GM19035 (cell line): ENCODE results near the gene C18orf63.
"Not testable (repeated sequence)": the region's sequence is repeated elsewhere in the genome, so short reads cannot be mapped to it uniquely, and the experiment has no call there.

Experiments used
- ATAC-seq: cut with Tn5 transposase; IDR thresholded peaks from one replicate; pipeline ENCODE4 v1.9.1; 2021; ENCODE audit not compliant: unreplicated experiment

Gene C18orf63

DNA sequence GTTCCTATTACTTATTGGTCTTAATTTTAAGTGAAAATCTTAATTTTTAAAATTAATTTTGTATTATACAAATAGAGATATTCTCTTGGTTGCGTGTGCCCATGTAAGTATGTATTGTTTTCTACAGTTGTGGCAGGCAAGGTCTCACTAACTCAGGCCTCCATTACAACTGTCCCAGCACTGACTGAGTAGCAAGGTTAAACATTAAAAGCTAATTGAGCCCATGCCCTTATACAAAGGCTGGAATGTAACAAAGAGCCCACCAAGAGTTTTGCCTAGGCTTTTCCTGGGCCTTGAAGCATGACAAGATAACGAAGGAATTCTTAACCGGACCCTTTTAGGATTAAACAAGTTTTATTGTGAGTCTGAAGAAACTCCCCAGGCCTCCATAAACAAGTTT is 11.2 kb downstream of the C18orf63 start:
- ATAC-seq = not testable (repeated sequence)

DNA sequence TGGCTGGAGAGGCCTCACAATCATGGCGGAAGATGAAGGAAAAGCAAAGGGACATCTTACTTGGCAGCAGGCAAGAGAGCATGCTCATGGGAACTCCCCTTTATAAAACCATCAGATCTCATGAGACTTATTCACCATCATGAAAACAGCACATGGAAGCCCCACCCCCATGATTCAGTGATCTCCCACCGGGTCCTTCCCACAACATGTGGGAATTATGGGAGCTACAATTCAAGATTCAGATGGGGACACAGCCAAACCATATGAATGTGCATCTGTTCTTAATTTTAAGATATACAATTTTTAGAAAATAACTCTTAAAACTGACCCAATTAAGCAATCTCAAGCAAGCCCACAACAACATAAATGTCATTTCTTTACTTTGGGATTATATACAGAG is 12.6 kb downstream of the C18orf63 start:
- no peak for ATAC-seq

DNA sequence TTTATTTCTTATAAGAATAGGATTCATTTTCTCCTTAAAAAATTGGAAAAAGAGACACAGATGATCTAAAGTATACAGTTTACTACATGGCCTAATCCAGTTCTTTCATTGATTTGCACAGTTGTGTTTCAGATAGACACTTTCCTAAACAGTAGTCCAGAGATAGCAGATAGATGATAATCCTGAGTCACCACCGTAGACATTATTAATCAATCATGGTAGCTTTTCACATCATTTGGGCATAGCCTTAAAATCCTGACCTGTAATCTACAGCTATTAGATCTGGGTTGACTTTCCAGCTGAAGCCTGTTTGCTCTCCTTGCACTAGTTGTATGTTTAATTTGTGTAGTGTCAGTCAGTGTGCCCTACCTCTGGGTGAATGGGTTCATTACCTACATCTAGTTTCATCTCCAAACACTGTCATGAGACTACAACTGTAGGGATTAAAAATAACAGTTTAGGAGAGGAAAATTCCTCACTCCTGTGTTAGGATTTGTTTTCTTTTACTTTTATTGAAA is 14.1 kb downstream of the C18orf63 start:
- no peak for ATAC-seq

DNA sequence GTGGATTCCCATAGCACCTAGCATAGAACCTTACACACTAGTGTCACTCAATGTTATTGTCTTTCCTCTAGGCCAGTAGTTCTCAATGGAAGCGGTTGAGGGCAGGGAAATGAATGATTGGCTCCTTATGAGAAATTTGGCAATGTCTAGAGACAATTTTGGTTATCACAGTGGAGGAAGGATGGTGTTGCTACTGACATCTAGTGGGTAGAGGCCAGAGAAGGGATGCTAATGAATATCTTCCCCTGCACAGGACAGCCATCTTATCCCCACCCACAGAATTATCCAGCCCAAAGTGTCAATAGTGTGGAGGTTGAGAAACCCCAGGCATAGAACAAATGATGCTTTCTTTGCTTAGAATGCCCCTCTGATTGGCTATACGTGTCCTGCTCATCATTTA is 15.8 kb downstream of the C18orf63 start:
- no peak for ATAC-seq

DNA sequence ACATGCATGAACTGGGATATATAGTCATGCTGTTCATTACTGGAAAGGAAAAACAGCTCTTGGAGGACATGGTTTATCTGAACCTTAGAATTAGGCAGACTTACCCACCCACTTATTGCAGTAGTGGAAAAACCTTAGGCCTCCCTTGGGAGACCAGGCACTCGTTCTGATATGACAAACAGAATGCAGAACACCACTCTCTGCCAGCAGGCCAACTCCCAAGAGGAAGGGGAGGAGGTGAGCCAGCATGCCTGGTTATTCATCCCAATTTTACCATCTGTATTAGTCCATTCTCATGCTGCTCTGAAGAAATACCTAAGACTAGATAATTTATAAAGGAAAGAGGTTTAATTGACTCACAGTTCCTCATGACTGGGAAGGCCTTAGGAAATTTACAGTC is 17.5 kb downstream of the C18orf63 start:
- ATAC-seq = no peak

DNA sequence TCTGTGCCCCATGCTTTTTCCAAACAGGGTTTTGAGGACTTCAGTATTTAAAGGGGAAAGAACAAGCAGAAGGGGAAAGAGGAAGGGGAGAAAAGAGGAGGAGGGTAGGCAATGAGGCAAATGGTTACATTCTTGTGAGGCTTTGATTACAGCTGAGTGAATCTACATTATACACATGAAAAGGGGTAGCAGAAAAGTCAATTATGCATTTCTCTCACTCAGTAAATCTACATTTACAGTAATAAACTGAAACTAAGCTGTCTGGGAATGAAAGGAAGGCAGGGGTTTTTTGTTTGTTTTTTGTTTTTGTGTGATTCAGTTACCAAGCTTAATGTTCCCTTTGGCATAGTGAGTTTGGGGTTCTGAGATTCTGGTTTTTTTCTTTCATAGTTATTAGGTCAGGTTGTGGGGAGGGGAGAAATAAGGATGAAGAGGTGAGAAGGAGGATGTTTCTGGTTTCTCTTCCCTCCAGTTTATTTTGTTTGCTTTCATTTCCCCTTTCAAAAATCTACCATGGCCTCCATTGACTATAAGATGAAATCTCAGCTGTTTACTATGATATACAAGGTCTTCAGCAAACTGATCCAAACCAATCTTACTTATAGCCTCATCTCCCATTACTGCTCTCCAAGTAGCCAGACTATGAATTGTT is 18.7 kb downstream of the C18orf63 start:
- no peak for ATAC-seq

DNA sequence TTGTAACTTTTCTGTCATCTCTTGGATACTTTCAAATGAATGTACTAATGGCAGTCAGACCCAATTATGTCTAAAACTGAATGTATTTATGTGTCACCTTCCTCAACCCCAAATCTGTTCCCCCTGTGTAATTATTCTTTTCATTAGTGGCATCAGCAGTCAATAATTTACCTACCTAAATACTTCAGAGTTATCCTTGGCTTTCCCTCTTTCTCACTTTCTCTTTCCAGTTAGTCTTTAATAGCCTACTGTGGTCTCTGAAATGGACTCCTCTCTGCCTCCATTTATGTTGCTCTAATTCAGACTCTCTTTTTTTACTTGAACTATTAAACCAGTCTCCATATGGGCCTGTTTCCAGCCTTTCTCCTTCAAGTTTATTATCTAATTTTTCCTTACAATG is 21.0 kb downstream of the C18orf63 start:
- no peak for ATAC-seq

DNA sequence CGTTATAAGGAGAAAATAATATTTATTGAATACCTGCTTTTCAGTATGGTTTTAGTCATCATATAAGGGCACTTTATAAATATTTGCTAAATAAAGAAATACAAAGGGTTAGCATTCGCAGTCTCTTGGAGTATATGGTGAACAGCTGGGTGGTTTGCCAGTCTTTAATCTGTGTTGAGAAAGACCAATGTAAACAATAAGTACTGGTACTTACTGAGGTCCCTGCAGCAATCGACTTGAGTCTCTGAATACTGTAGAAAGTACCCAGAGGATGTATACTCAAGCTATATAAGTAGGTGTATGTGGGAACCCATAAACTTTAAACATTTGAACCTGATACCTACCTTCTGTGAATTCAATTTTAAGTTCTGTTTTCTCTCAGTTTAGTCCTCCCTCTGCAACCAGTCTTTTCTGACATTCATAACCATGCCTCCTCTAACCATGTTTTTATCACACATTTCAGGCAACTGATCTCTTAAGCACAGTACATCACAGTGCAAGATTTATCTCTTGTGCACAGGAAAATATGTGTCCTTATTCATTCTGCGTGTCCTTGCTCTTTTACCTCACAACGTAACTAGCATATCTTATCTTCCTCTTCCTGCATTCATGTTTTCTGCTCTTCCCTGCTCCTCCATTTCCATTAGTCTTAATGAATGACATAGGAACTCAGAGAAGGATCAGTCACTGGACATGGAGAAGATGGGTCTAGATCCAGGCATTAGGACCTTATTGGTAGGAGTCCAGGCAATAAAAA is 21.7 kb downstream of the C18orf63 start:
- ATAC-seq = no peak

DNA sequence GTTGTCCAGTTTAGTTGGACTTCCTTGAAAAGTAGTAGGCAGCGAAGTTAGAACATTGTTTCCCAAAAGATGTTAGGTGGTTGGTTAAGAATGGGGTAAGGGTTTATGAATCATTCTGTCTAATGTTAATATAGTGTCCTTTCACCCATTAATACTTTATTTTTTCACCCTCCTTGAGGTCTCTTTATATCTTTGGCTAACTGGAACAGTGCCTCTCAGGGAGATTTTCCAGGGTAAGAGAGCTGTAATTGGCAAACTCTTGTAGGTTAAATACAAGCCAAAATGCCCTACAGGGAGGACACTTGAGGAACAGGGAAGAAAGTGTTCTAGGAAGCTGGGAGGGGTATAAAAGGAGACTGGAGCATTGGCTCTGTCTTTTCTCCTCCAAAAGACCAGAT is 22.3 kb downstream of the C18orf63 start:
- ATAC-seq = no peak

DNA sequence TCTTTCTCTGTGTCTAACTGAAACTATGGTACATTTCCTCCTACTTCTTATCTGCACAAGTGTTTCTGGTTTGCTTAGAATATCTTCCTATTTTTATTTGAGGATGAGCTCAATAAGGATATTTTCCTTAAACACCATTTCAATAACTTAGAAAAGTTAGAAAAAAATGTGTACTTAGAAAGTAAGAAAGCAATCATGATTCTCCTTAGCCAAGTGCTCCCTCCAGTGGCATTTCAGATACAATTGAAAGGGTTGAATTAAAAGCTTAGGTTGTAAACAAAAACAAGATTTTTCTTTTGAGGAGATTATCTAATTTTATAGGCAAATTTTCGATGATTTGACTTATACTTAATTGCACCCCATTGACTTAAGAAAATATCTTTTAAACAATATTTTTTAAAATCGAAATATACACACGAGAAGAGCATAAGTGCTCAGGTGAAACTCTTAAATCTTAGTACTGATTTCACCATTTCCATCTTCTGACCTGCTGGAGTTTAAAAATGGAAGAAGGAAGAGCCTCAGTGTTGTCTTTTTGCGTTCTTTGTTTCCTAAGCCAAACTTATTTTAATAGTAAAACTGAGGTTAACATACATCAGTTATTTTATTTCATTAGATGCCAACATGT is 26.9 kb downstream of the C18orf63 start:
- no peak for ATAC-seq

DNA sequence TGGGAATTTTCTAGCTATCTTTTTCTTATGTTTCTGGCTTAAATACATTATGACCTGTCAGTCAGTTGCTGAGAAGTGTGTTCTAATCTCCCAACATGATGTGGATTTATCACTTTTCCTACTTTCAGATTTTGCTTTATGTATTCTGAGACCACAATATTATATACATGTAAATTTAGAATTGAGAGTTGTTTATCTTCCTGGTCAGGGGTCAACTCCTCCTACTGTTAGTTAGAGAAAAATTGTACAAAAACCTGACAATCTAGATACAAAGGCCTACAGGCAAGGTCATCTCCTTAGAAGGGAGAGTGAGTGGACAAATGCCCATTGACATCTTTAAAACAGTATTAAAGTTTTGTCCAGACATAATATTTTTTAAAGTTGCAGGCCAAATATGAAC is 30.6 kb downstream of the C18orf63 start:
- ATAC-seq = no peak

DNA sequence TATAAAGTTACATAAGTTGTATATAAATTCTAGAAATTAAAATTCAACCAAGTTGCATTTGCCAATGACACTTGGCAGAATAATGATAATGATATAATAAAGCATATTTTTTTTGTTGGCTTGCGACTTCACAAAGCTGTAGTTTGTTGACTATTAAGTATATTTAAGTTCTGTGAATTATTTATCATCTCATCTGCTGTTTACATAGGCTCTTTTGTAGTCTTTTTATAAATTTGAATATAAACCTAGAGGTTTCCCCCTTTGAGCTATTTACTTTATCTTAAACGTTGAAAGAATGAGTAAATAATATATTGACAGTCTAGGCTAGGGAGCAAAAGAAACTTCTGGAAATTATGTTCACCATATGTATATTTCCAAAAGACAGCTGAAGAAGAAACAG is 32.9 kb downstream of the C18orf63 start:
- no peak for ATAC-seq

DNA sequence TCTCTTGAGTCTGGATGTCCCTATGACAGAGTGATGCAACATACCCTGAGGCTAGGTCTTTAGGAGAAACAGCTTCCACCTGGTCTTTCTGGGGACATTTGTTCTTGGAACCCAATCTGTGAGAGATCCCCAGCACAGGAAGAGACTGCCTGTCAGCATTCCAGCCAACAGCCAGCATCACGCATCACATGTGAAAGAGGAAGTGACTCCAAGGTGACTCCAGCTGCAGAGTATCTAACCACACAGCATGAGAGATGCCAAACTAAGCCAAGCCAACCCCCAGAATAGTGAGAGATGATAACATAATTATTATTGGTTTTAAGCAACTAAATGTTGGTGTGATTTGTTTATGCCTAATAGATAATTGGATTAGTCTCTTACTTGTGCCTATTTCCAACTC is 35.7 kb downstream of the C18orf63 start:
- ATAC-seq = no peak

DNA sequence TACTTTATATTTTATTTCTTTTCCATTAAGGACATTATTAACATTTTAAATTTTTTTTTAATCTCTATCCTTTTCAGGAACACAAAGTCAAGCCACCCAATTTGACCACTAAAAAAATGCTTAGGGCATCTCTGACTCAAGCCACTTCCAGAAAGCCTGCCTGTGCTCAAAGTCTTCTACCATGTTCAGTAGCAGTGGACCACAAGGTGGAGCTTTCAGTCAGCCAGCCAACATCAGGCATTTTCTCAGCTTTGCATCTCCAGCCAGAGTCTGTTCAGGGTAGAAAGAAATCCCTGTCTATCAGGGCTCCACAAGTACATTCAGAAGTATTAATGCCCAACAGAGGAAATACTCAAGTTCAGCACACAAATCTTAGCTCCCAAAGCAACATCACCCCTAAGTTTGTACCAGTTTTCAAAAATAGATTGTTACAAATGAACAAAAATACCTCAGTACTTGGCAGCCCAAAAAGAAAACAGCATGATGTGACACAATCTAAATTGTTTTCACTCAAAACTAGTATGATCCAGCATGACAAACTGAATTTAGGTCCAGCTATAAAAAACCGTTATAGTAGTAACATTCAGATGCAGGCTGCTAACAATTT is 37.6 kb downstream of the C18orf63 start:
- peak; percentile 59 for ATAC-seq

DNA sequence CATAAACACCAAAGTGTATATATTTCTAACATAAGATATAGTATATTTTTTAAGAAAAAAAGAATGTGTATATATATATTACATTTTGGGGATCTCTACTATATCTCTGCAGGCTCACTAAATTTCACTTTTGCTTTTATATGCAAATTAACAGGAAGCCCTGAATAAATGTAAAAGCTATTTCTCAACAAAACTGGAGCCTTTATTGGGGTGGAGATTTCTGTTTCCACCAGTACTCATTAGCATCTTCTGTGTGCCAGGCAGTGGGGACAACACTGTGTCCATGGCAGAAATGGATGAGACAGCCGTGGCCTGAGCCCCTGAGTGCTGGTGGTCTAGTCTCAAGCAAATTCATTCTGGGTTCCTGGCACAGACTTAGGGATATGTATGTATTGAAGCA is 41.3 kb downstream of the C18orf63 start:
- ATAC-seq = peak; percentile 74

DNA sequence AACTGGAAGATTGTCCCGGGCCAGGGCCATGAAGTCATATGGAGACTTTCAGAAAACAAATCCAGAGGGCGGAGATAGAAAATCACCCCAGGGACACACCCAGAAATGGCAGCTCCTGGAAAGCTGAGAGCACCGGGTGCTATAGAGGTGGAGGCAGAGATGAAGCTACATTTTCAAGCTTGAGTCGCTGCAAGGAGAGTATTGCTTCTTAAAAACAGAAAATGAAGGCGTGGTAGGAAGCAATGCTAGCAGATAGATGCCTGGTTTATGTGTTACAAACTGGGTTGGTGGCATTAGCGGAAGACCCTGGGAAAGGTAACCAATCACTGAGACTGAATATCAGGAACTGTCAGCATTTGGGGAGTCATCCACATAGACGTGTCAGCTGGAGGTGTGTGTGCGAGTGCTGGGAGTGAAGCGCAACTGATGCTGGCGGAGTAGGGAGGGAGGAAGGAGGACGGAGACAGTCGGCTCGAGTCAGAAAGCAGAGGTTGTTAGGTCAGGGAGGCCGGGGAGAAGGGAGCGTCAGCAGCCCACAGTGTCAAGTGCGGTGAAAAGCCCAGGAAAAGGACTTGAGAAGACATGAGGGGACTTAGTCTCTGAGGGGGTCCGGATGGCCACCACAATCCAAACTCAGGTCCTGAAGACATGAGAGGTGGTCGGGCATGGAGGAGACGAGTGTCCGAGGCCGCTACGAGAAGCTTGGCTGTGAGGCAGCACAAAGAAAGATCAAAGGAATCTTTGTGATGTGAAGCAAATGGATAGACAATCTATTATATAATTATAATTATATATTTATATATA is 45.4 kb downstream of the C18orf63 start:
- no peak for ATAC-seq

DNA sequence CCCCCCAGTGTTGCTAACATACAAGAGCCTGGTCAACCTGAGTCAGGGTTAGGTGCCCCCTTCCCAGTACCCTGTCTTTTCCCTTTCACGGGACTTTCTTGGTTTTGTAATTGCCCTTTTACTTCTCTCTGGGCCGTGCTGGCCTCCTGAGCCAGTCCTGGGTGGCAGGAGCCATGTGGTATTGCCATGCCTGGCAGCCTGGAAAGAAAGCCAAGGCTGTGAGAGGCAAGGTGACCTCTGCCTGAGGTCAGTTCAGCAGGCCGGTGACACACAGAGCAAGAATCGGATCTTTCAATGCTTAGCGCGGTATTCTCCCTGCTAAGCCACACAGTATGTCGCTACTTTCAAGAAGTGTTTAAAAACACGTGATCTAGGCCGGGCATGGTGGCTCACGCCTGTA is 52.3 kb downstream of the C18orf63 start:
- no peak for ATAC-seq

DNA sequence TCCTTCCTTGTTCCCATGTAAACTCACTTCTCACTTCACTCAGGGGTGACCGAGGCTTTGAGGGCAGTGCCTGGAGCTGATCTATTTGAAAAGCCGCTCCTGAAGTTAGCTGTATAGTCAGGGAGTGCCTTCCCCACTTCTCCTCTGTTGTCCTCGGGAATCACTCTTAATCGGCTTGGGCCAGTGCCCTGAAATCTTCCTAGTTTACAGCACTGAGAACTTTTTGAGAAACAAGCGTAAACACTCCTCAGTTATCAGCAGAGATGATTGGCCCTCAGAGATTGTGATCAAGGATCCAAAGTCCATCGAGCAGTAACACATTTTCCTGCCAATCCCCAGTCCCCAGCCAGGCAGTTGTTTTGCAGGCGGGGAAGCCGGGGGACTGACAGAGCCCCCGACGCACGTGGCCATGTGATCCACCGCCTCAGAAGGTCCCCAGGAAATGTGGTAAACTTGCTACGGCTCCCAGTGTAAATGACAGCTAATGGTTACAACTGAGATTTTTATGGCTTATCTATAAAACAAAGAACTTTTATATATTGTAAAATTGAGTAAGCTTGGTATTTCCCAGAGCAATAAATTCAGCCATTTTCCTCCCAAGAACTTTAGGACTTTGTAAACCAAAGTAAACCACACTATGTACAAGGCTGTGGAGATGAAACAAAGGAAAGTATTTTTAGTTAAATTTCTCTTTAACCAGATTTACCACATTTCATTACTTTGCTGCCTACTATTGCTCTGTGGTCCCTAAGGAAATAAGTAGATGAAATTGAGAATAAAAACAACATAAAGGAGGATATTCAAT is 53.5 kb downstream of the C18orf63 start:
- no peak for ATAC-seq

DNA sequence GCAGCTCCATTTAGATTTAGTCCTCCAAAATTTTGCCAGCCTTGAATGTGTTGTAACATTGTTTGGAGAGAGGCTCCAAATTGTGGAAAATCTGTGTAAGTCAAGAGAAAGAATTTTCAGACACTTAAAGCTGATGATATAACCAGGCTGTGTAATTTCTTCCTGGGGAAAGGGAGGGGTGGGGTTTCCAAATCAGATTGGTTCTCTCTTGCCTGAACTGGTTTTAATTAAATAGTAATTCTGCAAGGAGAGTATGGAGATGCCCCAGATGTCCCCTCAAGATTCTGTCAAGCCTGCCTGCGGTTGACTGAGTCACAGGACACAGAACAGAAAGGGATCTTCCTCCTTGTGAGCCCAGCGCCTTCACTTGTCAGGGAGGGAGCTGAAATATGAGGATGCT is 54.5 kb downstream of the C18orf63 start:
- no peak for ATAC-seq

DNA sequence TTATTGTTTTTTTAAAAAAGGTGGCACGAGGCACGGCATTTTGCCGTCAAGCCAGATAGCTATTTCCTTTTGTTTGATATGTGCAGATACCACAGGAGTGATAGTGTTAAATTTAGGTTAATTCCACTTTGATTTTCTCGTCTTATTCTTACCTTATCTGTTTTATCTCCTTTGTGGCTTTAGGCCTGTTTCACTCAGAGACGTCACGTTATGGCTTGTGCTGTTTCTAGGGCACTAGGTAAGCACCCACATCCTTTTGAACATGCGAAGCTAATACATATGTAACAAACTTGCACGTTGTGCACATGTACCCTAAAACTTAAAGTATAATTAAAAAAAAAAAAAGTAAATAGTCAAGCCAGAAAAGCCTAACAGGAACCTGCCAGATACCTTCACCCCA is 57.8 kb downstream of the C18orf63 start:
- ATAC-seq = no peak
